ENCODE measurements around the gene ITGA7.

The ITGA7 gene

GRCh38 chr12:55683676-55684075, 24.0 kb downstream of the ITGA7 start:
- peak overlapping the region; percentile 43 for H3K4me3 ChIP-seq (ENCODE audit: low read length)
- peaks cover 36% of the 10 kb centered on the region for H3K4me1 ChIP-seq (ENCODE audit: control insufficient read depth, insufficient read depth, low read length)
- H3K9me3 ChIP-seq (replicated peaks; ENCODE audit: low read length): no peaks in the 10 kb centered on the region
- peaks cover 20% of the 10 kb centered on the region for H3K36me3 ChIP-seq (ENCODE audit: insufficient read depth, low read length)
- H3K27me3 ChIP-seq (ENCODE audit: control insufficient read depth, insufficient read depth, low read length): no peaks in the 10 kb centered on the region
- no peak overlapping the region for H3K9ac ChIP-seq (ENCODE audit: low read depth, low read length)
- peak overlapping the region; percentile 91 for H3K4me2 ChIP-seq (ENCODE audit: low read length)

GRCh38 chr12:55682087-55682796, 25.5 kb downstream of the ITGA7 start:
- Histone ChIP-seq H3K27me3 (ENCODE audit: control insufficient read depth, insufficient read depth, low read length) (no peaks in the 10 kb centered on the region), H3K9ac (ENCODE audit: low read depth, low read length) (peak overlapping the region; percentile 64), H3K4me3 (ENCODE audit: low read length) (peak overlapping the region; percentile 72), H3K36me3 (ENCODE audit: insufficient read depth, low read length) (peaks cover 14% of the 10 kb centered on the region), H3K4me2 (ENCODE audit: low read length) (peak overlapping the region; percentile 91), H3K4me1 (ENCODE audit: control insufficient read depth, insufficient read depth, low read length) (peaks cover 36% of the 10 kb centered on the region), H3K9me3 (replicated peaks; ENCODE audit: low read length) (no peaks in the 10 kb centered on the region)

- Histone ChIP-seq H3K9ac (ENCODE audit: low read depth, low read length) (peak overlapping the region; percentile 64), H3K4me3 (ENCODE audit: low read length) (peak overlapping the region; percentile 72)
Measured at GRCh38 chr12:55681142-55682077, 26.3 kb downstream of the ITGA7 start.

GRCh38 chr12:55679691-55680090, 28.0 kb downstream of the ITGA7 start:
- peaks cover 35% of the 10 kb centered on the region for H3K4me1 ChIP-seq (ENCODE audit: control insufficient read depth, insufficient read depth, low read length)
- no peak overlapping the region for H3K4me2 ChIP-seq (ENCODE audit: low read length)
- no peak overlapping the region for H3K4me3 ChIP-seq (ENCODE audit: low read length)
- H3K36me3 ChIP-seq (ENCODE audit: insufficient read depth, low read length): peaks cover 7% of the 10 kb centered on the region
- no peak overlapping the region for H3K9ac ChIP-seq (ENCODE audit: low read depth, low read length)
- no peaks in the 10 kb centered on the region for H3K27me3 ChIP-seq (ENCODE audit: control insufficient read depth, insufficient read depth, low read length)
- no peaks in the 10 kb centered on the region for H3K9me3 ChIP-seq (replicated peaks; ENCODE audit: low read length)

More at GRCh38 chr12:55681142-55682077, 26.3 kb downstream of the ITGA7 start:
- Histone ChIP-seq H3K27me3 (ENCODE audit: control insufficient read depth, insufficient read depth, low read length) (no peaks in the 10 kb centered on the region), H3K9me3 (replicated peaks; ENCODE audit: low read length) (no peaks in the 10 kb centered on the region), H3K4me1 (ENCODE audit: control insufficient read depth, insufficient read depth, low read length) (peaks cover 36% of the 10 kb centered on the region), H3K4me2 (ENCODE audit: low read length) (peak overlapping the region; percentile 91), H3K36me3 (ENCODE audit: insufficient read depth, low read length) (peaks cover 14% of the 10 kb centered on the region)

- Histone ChIP-seq H3K9ac (ENCODE audit: low read depth, low read length) (no peak overlapping the region), H3K9me3 (replicated peaks; ENCODE audit: low read length) (no peaks in the 10 kb centered on the region), H3K27me3 (ENCODE audit: control insufficient read depth, insufficient read depth, low read length) (no peaks in the 10 kb centered on the region), H3K4me1 (ENCODE audit: control insufficient read depth, insufficient read depth, low read length) (peaks cover 8% of the 10 kb centered on the region), H3K36me3 (ENCODE audit: insufficient read depth, low read length) (no peaks in the 10 kb centered on the region), H3K4me2 (ENCODE audit: low read length) (no peak overlapping the region), H3K4me3 (ENCODE audit: low read length) (no peak overlapping the region)
Measured at GRCh38 chr12:55676707-55677106, 31.0 kb downstream of the ITGA7 start.

GRCh38 chr12:55675666-55676065, 32.0 kb downstream of the ITGA7 start:
- Histone ChIP-seq H3K9ac (ENCODE audit: low read depth, low read length) (no peak overlapping the region), H3K4me3 (ENCODE audit: low read length) (no peak overlapping the region), H3K4me1 (ENCODE audit: control insufficient read depth, insufficient read depth, low read length) (no peaks in the 10 kb centered on the region), H3K27me3 (ENCODE audit: control insufficient read depth, insufficient read depth, low read length) (no peaks in the 10 kb centered on the region), H3K9me3 (replicated peaks; ENCODE audit: low read length) (no peaks in the 10 kb centered on the region), H3K36me3 (ENCODE audit: insufficient read depth, low read length) (no peaks in the 10 kb centered on the region), H3K4me2 (ENCODE audit: low read length) (no peak overlapping the region)

- Histone ChIP-seq H3K4me1 (ENCODE audit: control insufficient read depth, insufficient read depth, low read length) (no peaks in the 10 kb centered on the region), H3K4me2 (ENCODE audit: low read length) (no peak overlapping the region), H3K9ac (ENCODE audit: low read depth, low read length) (no peak overlapping the region), H3K27me3 (ENCODE audit: control insufficient read depth, insufficient read depth, low read length) (no peaks in the 10 kb centered on the region), H3K4me3 (ENCODE audit: low read length) (no peak overlapping the region), H3K9me3 (replicated peaks; ENCODE audit: low read length) (no peaks in the 10 kb centered on the region), H3K36me3 (ENCODE audit: insufficient read depth, low read length) (no peaks in the 10 kb centered on the region)
Measured at GRCh38 chr12:55673638-55674037, 34.1 kb downstream of the ITGA7 start.

GRCh38 chr12:55671746-55672145, 36.0 kb downstream of the ITGA7 start:
- H3K9ac ChIP-seq (ENCODE audit: low read depth, low read length): no peak overlapping the region
- no peak overlapping the region for H3K4me2 ChIP-seq (ENCODE audit: low read length)
- H3K36me3 ChIP-seq (ENCODE audit: insufficient read depth, low read length): no peaks in the 10 kb centered on the region
- H3K9me3 ChIP-seq (replicated peaks; ENCODE audit: low read length): no peaks in the 10 kb centered on the region
- no peak overlapping the region for H3K4me3 ChIP-seq (ENCODE audit: low read length)
- H3K4me1 ChIP-seq (ENCODE audit: control insufficient read depth, insufficient read depth, low read length): no peaks in the 10 kb centered on the region
- H3K27me3 ChIP-seq (ENCODE audit: control insufficient read depth, insufficient read depth, low read length): no peaks in the 10 kb centered on the region

- no peak overlapping the region for H3K4me2 ChIP-seq (ENCODE audit: low read length)
- no peak overlapping the region for H3K9ac ChIP-seq (ENCODE audit: low read depth, low read length)
- no peaks in the 10 kb centered on the region for H3K27me3 ChIP-seq (ENCODE audit: control insufficient read depth, insufficient read depth, low read length)
- H3K4me3 ChIP-seq (ENCODE audit: low read length): no peak overlapping the region
- H3K4me1 ChIP-seq (ENCODE audit: control insufficient read depth, insufficient read depth, low read length): no peaks in the 10 kb centered on the region
- no peaks in the 10 kb centered on the region for H3K36me3 ChIP-seq (ENCODE audit: insufficient read depth, low read length)
- no peaks in the 10 kb centered on the region for H3K9me3 ChIP-seq (replicated peaks; ENCODE audit: low read length)
Measured at GRCh38 chr12:55670276-55670675, 37.4 kb downstream of the ITGA7 start.

GRCh38 chr12:55666508-55666907, 41.2 kb downstream of the ITGA7 start:
- H3K4me3 ChIP-seq (ENCODE audit: low read length): no peak overlapping the region
- no peak overlapping the region for H3K4me2 ChIP-seq (ENCODE audit: low read length)
- peaks cover 2% of the 10 kb centered on the region for H3K27me3 ChIP-seq (ENCODE audit: control insufficient read depth, insufficient read depth, low read length)
- H3K36me3 ChIP-seq (ENCODE audit: insufficient read depth, low read length): no peaks in the 10 kb centered on the region
- no peak overlapping the region for H3K9ac ChIP-seq (ENCODE audit: low read depth, low read length)
- no peaks in the 10 kb centered on the region for H3K4me1 ChIP-seq (ENCODE audit: control insufficient read depth, insufficient read depth, low read length)
- H3K9me3 ChIP-seq (replicated peaks; ENCODE audit: low read length): no peaks in the 10 kb centered on the region

GRCh38 chr12:55664826-55665225, 42.9 kb downstream of the ITGA7 start:
- no peak overlapping the region for H3K4me2 ChIP-seq (ENCODE audit: low read length)
- H3K4me3 ChIP-seq (ENCODE audit: low read length): no peak overlapping the region
- no peaks in the 10 kb centered on the region for H3K36me3 ChIP-seq (ENCODE audit: insufficient read depth, low read length)
- peaks cover 2% of the 10 kb centered on the region for H3K27me3 ChIP-seq (ENCODE audit: control insufficient read depth, insufficient read depth, low read length)
- no peaks in the 10 kb centered on the region for H3K9me3 ChIP-seq (replicated peaks; ENCODE audit: low read length)
- no peak overlapping the region for H3K9ac ChIP-seq (ENCODE audit: low read depth, low read length)
- peaks cover 5% of the 10 kb centered on the region for H3K4me1 ChIP-seq (ENCODE audit: control insufficient read depth, insufficient read depth, low read length)

Data from skeletal muscle satellite cell (primary cell).